ENCODE measurements around the gene FAM193B. TPM values are rescaled to one million over a fixed set of nuclear protein-coding genes. Genes with fewer than 3 reads are reported as not detected.
"Not testable (repeated sequence)": the region's sequence is repeated elsewhere in the genome, so short reads cannot be mapped to it uniquely, and the experiment has no call there.

The FAM193B gene
- total RNA-seq, 1 donor from 2014 or later, result 32.1 TPM

- DNase-seq, result no peak
These were observed 16.7 kb downstream of the FAM193B start for GRCh38 chr5:177537389-177538361.

- no peak for DNase-seq
These were observed 18.0 kb downstream of the FAM193B start for GRCh38 chr5:177536386-177536785.

- DNase-seq, result no peak
These were observed 19.2 kb downstream of the FAM193B start for GRCh38 chr5:177535125-177535524.

- not testable (repeated sequence) for DNase-seq
These were observed 19.9 kb downstream of the FAM193B start for GRCh38 chr5:177534433-177534832.

GRCh38 chr5:177531209-177531940 lies 23.0 kb downstream of the FAM193B start:
- no peak for DNase-seq

GRCh38 chr5:177530638-177531037 lies 23.7 kb downstream of the FAM193B start:
- DNase-seq, result no peak

- DNase-seq, result no peak
These were observed 24.8 kb downstream of the FAM193B start for GRCh38 chr5:177529247-177530203.

GRCh38 chr5:177528631-177529030 lies 25.7 kb downstream of the FAM193B start:
- DNase-seq, result no peak

- DNase-seq, result no peak
These were observed 26.8 kb downstream of the FAM193B start for GRCh38 chr5:177527595-177527994.

GRCh38 chr5:177526791-177527190 lies 27.6 kb downstream of the FAM193B start:
- no peak for DNase-seq

- no peak for DNase-seq
These were observed 28.2 kb downstream of the FAM193B start for GRCh38 chr5:177526191-177526590.

- DNase-seq, result no peak
These were observed 29.3 kb downstream of the FAM193B start for GRCh38 chr5:177524941-177525655.

GRCh38 chr5:177524539-177524900 lies 29.8 kb downstream of the FAM193B start:
- DNase-seq, result no peak

- DNase-seq, result no peak
These were observed 30.4 kb downstream of the FAM193B start for GRCh38 chr5:177523711-177524538.

GRCh38 chr5:177520916-177521513 lies 33.3 kb downstream of the FAM193B start:
- DNase-seq, result no peak

- no peak for DNase-seq
These were observed 34.1 kb downstream of the FAM193B start for GRCh38 chr5:177520271-177520670.

GRCh38 chr5:177519463-177520235 lies 34.7 kb downstream of the FAM193B start:
- no peak for DNase-seq

GRCh38 chr5:177516601-177517568 lies 37.5 kb downstream of the FAM193B start, which contains the start of gene DDX41:
Gene DDX41 (minus strand): TSS chr5:177516961. CDS start chr5:177516945, 16 bp downstream.
- DNase-seq, result peak; percentile 96

Measured in occipital lobe (tissue), 2 donors.